ENCODE results near the gene ATP6V1C2.
"Not testable (repeated sequence)": the region's sequence is repeated elsewhere in the genome, so short reads cannot be mapped to it uniquely, and the experiment has no call there.

The ATP6V1C2 gene

DNA sequence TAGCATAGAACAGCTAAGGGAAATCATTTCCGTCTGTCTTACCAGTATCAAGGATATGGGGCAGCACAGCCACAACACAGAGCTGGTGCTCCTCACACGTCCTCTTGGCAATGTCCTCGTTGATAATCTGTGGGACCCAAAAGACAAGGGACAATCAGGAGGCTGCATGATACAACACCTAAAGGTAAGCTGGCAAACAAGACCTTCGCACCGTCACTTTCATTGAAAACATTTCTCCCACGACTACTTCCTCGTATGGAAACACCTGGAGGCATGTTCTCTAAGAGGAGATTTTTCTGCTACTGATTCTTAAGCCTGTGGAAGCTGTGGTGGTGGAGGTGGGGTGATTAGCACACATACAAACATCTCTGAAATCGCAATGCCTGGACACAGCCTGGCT is 67.4 kb downstream of the ATP6V1C2 start:
- no peak for DNase-seq

DNA sequence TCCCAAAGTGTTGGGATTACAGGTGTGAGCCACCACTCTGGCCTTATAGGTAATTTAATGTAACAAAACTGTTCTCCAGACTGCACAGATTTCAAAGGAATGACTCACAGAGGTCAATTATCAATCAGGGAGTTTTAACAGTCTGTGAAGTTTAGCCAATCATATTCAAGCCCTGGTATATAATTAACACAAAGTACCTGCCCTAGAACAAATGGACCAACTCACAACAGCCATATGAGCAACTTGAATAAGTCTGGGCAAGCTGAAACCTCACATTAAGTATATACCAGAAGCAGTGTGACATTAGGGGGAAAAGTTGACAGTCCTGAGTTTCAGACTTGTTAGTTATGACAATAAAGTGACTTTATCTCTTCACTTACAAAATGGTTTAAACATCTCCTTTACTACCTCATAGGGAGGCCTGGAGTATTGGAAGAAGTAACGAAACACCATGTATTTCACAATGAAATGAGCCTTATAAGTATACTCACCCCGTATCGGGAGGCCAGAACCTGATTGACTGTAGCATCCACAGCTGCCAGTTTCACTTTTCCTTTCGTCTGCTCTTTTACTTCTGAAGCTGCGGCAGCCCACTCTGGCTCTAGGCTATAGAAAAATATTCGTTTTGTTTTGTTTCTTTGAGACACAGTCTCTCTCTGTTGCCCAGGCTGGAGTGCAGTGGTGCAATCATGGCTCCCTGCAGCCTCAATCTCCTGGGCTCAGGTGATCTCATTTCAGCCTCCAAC is 69.0 kb downstream of the ATP6V1C2 start:
- DNase-seq = no peak

DNA sequence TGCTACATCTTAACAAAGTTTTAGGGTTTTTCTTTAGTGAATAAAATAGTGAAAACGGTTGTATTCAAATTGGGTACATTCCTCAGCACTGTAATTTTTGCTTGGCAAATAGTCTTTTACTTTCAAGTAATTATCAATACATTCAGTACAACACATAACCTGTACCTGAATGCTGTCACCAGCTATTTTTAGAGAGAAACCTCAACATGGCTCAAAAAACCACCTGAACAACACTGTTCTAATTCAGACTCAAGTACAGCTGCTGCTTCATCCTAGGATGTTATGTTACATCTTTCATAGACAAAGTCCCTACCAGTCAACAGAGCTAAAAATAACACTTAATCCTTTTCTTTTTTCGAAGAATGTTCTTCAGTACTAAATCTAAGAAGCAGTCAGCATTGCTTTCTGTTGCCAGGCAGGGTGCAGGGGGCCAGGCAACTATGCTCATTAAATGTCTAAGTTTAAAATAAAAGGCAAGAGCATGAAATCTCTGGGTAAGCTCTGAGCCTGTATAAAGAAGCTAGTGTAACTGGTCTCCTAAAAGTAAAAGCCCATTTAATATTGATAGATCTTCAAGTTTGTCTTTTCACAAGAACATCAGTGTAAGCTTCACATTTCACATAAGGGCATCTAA is 70.7 kb downstream of the ATP6V1C2 start:
- no peak for DNase-seq

DNA sequence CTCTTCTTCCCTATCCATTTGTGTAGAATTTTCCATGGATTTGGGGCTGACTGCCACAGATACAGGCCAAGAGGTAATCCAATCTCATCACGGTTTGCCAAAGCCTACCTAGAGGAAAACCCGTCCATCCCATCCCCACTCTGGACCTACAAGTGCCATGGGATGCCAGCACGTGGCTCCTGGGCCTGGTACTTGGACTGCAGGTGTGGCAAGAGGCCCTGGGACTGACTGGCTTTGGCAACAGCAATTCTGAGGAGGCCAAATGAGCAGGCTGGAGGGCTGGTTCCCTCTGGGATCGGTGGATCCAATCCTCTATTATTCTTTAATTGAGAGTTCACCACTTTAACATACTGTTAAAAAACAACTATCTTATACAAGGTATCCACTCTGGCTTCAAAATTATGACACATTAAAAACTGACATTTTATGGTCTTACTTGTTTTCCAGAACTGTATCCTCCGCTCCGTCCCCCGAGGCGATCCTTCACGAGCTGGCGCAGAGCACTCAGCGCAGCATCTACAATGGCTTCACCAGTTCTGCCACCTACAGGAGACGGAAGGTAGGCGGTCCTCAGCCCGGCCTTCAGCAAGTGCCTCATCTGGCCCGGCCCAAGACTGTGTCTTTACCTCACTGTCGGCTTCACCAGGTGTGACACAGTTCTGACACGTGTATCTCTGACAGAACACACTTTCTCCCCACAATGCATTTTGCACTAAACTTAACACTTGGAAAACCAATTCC is 71.4 kb downstream of the ATP6V1C2 start:
- peak; percentile 50 for DNase-seq

DNA sequence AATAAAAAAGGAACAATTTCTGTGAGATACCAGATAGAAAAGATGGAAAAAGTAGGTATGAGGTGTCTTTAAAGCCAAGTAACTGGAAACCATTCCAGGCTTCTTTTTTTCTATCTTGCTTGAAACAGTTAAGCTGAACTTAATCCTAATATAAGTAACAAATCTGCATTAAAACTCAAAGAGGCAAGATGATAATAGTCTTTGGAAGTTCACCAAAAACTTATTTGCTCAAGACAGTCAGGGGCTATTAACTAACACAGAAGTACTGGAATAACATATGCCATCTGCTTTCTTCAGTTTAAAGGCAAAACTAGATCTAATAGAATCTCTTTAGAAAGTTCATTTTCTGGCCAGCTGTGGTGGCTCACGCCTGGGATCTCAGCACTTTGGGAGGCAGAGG is 72.4 kb downstream of the ATP6V1C2 start:
- no peak for DNase-seq

DNA sequence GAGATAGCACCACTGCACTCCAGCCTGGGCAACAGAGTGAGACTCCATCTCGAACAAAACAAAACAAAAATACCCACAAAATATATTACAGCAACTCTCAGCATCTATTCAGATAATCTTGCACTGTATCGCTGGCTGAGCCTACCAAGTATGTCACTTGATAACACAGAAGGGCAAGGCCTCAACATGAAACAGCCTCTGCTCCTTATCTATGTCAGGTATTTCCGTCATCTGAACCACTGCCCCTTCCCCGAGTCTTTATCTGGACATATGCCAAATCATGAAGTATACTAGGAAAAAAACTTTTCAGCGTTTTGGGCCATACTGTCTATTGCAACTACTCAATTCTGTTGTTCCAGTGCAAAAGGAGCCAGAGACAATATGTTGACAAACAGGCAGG is 73.4 kb downstream of the ATP6V1C2 start:
- no peak for DNase-seq

DNA sequence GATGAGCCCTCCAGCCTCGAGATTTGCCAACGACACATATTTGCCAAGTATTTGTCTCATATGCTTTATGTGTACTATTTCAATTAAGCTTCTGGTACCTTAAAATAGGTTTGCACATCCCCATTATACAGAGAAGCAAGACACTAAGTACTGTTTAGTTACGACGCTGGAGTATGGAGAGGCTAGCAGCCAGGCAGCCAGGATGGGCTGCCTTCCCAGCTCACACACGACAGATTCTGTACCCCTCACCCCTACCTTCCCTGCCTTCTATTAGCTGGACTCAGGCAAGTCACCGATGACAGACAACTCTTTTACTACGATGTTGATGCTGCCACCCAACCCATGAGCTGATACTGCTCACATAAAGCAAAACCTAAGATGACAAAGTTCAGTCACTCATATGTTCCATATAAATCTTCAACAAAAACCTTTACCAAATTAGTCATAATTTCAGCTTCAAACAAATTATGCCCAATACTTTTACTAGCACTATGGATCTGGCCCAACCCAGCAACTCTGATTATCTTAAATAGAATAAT is 74.1 kb downstream of the ATP6V1C2 start:
- no peak for DNase-seq

DNA sequence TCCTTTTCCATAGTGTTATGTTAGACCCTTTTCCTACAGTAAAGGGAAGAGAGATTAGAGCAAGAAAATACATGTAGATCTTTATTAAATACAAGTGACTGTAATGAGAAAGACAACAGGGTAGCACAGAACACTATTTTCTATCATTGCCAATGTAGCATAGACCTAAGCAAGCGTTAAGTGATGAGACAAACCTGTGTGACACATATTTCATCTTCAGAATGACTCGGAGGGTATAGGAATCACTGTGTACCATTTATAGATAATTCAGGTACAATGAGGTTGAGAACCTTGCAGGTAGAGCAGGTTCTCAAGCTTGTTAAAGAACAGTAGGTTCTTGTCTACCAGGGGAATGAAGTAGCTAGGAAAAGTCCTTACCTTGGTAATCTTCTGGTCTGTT is 75.3 kb downstream of the ATP6V1C2 start:
- no peak for DNase-seq

DNA sequence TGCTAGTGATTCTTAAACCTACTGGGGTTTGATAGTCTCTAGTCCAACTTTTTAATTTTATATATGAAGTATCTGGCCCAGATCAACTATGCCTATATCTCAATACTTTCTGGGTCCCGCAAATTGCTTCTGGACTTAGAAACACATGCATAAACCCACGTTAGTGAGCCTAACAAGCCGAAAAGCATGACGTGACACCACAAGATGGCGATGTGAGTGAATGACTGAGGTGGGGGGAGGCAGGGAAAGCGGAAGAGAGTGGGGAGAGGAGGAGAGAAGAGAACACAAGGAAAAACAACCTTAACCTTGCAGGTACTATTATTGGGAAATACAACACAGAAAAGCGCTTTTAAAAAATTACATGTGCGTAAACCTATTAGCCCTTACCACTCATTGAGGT is 77.4 kb downstream of the ATP6V1C2 start:
- no peak for DNase-seq

DNA sequence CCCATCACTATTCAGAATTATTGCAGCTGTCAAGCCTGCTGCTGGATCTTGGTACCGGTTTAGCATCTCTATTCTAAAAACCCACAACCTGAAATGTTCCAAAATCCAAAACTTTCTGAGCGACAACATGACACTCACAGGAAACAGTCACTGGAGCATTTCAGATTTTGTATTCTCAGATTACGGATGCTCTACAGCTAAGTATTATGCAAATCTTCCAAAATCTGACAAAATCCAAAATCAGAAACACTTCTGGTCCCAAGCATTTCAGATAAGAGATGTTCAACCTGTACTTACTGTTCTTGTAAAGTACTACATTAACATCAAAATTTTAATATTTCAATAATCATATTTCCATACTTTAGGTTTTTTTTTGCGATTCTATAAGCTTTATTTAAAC is 78.7 kb downstream of the ATP6V1C2 start:
- no peak for DNase-seq

DNA sequence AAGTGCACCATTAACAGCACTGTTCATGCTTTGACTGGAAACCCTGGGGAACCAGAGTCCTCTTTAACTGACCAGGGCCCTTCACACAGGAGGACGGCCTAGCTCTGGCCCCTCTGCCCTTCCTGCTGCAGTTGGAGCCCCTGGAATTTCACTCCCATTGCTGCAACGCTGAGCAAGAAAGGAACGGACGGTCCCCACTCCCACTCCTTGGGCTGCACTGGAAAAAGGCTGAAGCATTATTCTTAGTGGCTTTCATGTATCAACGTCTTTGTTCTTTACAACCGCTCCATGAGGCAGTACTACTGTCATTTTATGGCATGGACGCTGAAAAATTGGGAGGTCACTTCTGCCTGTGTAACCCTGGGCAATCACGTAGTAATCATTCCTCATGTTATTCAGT is 81.2 kb downstream of the ATP6V1C2 start:
- no peak for DNase-seq

DNA sequence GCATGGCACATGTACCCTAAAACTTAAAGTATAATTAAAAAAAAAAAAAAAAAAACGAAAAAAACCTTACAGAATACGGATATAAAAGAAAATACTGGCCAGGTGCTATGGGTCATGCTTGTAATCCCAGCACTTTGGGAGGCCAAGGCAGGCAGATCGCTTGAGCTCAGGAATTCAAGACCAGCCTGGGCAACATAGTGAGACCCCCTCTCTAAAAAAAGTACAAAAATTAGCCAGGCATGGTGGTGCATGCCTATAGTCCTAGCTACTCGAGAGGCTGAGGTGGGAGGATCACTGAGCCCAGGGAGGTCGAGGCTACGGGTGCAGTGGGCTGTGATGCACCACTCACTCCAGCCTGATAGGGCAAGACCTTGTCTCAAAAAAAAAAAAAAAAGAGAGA is 84.6 kb downstream of the ATP6V1C2 start:
- DNase-seq = not testable (repeated sequence)

DNA sequence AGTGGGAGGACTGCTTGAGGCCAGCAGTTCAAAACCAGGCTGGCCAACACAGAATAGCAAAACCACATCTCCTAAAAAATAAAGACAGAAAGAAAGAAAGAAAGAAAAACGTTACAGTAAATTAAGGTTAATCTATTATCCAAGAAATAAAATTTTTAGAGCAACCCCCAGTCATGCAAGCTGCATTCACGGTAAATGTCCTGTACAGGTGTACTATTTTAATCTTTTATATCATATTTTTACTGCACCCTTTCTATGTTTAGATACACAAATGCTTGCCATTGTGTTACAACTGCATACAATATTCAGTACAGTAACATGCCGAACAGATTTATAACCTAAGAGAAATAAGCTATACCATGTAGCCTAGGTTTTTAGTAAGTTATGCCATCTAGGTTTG is 85.1 kb downstream of the ATP6V1C2 start:
- no peak for DNase-seq

DNA sequence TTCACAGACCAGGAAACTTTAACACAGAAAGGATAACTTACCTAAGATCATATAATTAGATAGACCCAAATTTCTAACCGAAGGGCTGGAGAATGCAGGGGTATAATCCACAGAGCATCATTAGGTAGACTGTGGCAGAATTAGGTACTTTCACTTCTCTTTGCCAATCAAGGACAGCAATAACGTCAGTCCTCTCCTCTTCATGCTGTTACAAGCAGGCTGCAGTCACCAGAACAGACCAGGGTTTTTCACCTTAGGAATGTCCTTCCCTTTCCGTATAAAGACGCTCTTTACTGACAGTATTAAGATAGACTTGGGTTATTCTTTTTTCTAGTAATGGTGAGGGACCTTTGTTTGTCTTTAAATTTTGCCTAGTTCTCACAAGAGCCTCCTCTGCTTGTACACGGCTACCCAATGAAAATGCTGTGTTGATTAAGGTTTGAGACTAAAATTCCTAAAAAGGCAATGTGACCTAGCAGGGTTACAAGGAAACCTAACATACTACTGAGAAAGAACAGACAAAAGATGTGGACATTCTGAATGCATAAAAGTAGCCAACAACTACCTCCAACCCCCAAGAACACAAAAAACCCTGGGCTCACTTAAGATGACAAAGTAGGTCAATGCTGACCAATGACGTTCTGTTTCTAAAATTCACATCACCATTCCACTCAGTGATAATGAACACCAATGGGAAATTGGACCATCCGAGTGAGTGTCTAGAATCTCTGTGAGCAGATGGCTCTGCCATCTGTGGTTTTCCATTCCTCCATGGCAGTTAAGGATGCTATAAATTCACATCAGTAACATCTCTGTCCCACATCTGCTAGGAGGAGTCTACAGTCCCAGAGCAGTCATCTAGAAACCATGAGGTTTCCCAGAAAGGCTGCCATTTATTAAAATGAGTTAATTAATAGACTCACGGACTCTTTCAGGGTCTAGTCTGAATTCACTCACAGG is 89.1 kb downstream of the ATP6V1C2 start:
- DNase-seq = no peak

DNA sequence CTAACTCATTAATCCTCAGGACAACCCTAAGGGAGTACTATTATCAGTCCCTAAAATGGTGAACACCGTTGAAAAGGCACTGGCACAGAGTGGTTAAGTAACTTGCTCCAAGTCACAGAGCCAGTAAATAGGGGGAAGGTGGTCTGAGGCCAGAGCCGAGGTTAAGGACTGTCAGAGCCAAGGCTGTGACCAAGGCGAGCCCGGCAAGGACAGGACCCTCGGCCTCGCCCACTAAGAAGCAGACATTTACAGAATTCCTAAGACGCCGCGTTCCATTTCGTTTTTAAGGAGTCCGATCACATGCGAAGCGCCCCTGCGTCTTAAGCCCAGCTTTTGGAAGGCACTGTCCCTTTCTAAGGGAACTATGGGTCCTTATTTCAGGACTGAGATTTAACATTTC is 90.1 kb downstream of the ATP6V1C2 start:
- DNase-seq = no peak

DNA sequence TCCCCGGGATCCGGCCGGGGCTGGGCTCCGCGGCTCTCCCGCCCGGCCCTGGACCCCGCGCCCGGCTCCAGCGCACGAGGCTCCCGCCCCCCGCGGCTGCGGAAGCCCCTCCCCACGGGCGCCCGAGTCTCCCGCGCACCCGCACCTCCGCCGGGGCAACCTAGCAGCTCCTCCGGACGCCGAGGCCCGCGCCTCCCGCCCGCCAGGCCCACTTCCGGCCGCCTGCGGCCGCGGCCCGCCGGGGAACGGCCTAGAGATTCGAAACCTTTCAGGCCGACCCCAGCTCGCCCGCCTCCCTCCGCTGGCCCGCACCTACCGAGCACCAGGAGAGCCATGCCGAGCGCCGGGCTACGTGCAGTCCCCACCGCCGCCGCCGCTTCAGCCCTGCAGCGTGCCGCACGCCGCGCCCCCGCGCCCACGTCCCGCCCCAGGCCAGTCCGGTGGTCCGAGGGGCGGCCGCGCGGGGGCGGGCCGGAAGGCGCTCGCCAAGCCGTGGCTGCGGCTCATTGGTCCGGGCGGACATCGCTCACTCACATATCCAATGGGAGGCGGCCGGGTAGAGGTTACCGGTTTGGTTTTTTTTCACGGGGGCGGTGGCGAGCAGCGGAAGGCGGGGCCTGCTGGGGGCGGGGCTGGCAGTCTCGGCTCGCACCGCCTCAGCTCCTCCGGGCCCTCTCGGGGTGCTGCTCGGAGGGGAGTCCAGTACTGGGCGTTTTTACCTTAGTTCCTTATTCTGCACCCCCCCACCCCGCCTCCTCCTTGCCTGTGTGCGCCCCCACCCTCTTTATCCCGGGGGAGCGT is 91.1 kb downstream of the ATP6V1C2 start, which contains the start of gene PDIA6:
Gene PDIA6, minus strand, starts transcription at position 424 of the 801 bp plus-strand sequence. Its CDS starts 89 bp downstream, at position 335.
- DNase-seq = peak; percentile 95

DNA sequence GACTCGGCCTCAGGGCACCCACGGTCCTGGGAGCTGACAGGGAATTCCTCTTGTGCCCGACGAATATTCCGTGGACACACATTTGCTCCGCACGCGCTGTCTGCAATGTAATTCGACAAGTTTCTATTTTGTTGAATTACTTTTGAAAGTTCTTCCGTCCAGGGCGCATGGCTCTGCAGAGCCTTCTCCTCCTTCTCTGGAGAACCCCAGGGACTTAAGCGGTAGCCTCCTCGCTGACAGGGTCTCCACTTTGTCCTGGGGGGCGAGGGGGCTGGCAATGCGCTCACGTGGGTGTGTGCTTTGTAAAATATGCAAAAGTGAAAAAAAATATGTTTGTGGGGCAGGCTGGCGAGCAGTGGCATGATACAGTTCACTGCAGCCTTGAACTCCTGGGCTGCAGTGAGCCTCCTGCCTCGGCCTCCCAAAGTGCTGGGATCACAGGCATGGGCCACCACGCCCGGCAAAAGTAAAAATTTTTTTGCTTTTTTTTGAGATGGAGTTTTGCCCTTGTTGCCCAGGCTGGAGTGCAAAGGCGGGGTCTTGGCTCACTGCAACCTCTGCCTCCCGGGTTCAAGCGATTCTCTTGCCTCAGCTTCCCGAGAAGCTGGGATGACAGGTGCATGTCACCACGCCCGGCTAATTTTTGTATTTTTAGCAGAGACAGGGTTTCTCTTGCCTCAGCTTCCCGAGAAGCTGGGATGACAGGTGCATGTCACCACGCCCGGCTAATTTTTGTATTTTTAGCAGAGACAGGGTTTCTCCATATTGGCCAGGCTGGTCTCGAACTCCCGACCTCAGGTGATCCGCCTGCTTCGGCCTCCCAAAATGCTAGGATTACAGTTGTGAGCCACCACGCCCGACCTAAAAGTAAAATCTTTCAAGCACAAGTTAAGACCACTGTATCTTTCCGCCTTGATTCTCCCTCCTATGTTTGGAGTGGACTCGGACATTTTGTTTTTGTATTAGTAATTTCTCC is 92.0 kb downstream of the ATP6V1C2 start:
- DNase-seq = peak; percentile 61

DNA sequence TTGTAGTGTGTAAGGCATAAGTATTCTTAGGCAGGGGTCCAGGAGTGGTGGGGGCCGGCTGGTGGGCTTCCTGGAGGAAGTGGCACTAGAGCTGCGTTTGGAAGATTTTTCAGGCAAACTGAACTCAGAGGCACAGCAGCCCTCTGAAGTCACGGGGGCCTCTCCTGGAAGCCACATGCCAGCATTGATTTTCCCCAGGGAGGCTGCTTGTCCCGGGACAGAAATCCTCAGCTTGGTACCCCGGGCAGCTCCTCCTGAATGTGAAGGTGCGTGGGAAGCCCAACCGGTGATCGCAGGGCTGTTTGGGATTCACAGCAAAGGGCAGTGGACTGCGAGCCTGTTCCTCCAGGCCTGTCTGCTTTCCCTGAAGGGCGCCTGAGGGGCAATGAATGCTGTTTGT is 92.7 kb downstream of the ATP6V1C2 start:
- no peak for DNase-seq

DNA sequence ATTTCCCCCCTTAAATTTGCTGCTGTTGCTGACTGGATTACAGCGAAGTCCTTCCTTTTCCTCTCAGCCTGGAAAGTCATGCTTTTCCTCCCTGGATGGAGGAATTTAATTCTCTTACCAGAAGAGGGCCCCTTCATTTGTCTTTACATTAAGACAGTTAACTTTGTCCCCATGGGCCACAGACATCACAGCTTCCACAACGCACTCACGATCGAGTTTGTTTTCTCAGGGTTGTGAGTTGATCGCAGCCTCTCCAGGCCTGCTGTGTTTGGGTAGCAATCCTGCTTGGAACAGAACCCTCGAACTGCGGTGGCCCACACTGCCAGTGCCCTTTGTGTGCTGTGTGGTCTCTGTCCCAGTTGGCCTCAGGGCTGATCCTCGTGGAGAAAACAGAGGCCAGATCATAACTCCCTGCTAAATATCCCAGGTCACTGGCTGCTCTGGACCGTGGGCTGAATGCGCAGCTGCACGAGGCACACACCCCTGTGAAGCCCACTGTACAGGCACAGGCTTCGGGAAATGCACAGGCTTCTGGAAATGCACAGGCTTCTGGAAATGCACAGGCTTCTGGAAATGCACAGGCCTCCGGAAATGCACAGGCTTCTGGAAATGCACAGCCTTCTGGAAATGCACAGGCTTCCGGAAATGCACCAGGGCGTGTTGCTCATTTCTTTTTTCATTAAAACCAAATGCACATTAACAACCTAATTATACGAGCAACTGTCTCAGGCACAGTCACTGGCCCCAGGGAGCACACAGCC is 93.3 kb downstream of the ATP6V1C2 start:
- DNase-seq = no peak

DNA sequence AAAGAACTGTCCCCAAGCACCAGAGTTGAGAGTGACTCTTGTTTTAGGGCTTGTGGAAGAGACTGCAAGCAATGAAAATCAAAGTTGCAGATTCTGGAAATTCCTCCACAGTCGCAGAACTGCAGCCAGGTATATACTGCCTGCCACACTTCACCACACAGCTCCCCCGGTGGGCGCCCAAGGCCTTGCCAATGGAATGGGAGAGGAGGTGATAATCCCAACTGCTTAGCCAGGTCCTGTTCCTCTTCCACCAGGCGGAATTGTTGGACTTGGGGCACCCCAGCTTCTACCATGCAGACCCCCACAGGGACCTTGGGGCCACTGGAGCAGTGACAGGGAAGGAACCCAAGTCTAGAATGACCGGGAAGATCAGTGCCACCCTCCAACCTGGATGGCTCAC is 96.0 kb downstream of the ATP6V1C2 start:
- no peak for DNase-seq

All from activated CD8-positive, alpha-beta memory T cell treated with anti-CD3 and anti-CD28 coated beads, Interleukin-2, amount 50 U/mL, for 48 hours (primary cell).